22Rv1 (cell line): Measurements from ENCODE around the gene KLHL11.

Experiments used
- ZFX ChIP-seq: fragments of 450-650 bp; IDR thresholded peaks from 2 replicates; pipeline ENCODE4 v1.6.1; 2017; ENCODE audit warnings: antibody characterized with exemption, borderline replicate concordance
- TF ChIP-seq, protein P1 (sequence below): fragments of 450-650 bp; IDR thresholded peaks from 2 replicates; pipeline ENCODE4 v1.5.1; 2017; ENCODE audit warnings: mild to moderate bottlenecking

DNA sequence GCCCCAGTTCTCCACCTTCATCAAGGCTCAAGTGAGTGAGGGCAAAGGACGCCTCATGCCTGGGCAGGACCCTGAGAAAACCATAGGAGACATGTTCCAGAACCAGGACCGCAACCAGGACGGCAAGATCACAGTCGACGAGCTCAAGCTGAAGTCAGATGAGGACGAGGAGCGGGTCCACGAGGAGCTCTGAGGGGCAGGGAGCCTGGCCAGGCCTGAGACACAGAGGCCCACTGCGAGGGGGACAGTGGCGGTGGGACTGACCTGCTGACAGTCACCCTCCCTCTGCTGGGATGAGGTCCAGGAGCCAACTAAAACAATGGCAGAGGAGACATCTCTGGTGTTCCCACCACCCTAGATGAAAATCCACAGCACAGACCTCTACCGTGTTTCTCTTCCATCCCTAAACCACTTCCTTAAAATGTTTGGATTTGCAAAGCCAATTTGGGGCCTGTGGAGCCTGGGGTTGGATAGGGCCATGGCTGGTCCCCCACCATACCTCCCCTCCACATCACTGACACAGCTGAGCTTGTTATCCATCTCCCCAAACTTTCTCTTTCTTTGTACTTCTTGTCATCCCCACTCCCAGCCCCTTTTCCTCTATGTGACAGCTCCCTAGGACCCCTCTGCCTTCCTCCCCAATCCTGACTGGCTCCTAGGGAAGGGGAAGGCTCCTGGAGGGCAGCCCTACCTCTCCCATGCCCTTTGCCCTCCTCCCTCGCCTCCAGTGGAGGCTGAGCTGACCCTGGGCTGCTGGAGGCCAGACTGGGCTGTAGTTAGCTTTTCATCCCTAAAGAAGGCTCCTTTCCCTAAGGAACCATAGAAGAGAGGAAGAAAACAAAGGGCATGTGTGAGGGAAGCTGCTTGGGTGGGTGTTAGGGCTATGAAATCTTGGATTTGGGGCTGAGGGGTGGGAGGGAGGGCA is 42.7 kb downstream of the KLHL11 start:
- TF ChIP-seq, protein P1, sequence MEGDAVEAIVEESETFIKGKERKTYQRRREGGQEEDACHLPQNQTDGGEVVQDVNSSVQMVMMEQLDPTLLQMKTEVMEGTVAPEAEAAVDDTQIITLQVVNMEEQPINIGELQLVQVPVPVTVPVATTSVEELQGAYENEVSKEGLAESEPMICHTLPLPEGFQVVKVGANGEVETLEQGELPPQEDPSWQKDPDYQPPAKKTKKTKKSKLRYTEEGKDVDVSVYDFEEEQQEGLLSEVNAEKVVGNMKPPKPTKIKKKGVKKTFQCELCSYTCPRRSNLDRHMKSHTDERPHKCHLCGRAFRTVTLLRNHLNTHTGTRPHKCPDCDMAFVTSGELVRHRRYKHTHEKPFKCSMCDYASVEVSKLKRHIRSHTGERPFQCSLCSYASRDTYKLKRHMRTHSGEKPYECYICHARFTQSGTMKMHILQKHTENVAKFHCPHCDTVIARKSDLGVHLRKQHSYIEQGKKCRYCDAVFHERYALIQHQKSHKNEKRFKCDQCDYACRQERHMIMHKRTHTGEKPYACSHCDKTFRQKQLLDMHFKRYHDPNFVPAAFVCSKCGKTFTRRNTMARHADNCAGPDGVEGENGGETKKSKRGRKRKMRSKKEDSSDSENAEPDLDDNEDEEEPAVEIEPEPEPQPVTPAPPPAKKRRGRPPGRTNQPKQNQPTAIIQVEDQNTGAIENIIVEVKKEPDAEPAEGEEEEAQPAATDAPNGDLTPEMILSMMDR: no peak
- no peak for TF ChIP-seq ZFX
